Osteocyte (in vitro differentiated cells): Measurements from ENCODE around the gene PEPD. TPM values are rescaled to one million over a fixed set of nuclear protein-coding genes. Genes with fewer than 3 reads are reported as not detected.

Experiments used
- DNase-seq: peaks from one replicate; pipeline ENCODE4 v3.0.0; 2021; ENCODE audit warnings: mixed read lengths; ENCODE audit not compliant: unreplicated experiment; ENCODE audit errors: extremely low spot score
- H3K27ac Mint-ChIP-seq: one replicate; pipeline ENCODE4 v1.8.0; 2021; ENCODE audit warnings: mild to moderate bottlenecking, mixed read lengths; ENCODE audit not compliant: unreplicated experiment
- H3K27me3 Mint-ChIP-seq: one replicate; pipeline ENCODE4 v1.8.0; 2021; ENCODE audit warnings: mixed read lengths; ENCODE audit not compliant: unreplicated experiment
- H3K36me3 Mint-ChIP-seq: one replicate; pipeline ENCODE4 v1.8.0; 2021; ENCODE audit warnings: mixed read lengths; ENCODE audit not compliant: unreplicated experiment
- H3K4me1 Mint-ChIP-seq: one replicate; pipeline ENCODE4 v1.8.0; 2021; ENCODE audit warnings: mixed read lengths; ENCODE audit not compliant: unreplicated experiment
- H3K4me3 Mint-ChIP-seq: one replicate; pipeline ENCODE4 v1.8.0; 2021; ENCODE audit warnings: mild to moderate bottlenecking, moderate library complexity, mixed read lengths; ENCODE audit not compliant: unreplicated experiment
- H3K9me3 Mint-ChIP-seq: one replicate; pipeline ENCODE4 v1.8.0; 2021; ENCODE audit warnings: mixed read lengths; ENCODE audit not compliant: unreplicated experiment
- total RNA-seq: library from RNA; stranded (reverse); gene quantifications from 2 replicates; pipeline ENCODE4 v1.2.1, GENCODE V29; 2021
- TF ChIP-seq, protein P1 (sequence below): fragments of 200-600 bp; sonication (generic); IDR thresholded peaks from 2 replicates; pipeline ENCODE4 v1.5.0; 2021; ENCODE audit warnings: antibody characterized with exemption, mild to moderate bottlenecking, moderate library complexity

PEPD gene
- total RNA-seq, 1 donor from 2014 or later = 106 TPM

DNA sequence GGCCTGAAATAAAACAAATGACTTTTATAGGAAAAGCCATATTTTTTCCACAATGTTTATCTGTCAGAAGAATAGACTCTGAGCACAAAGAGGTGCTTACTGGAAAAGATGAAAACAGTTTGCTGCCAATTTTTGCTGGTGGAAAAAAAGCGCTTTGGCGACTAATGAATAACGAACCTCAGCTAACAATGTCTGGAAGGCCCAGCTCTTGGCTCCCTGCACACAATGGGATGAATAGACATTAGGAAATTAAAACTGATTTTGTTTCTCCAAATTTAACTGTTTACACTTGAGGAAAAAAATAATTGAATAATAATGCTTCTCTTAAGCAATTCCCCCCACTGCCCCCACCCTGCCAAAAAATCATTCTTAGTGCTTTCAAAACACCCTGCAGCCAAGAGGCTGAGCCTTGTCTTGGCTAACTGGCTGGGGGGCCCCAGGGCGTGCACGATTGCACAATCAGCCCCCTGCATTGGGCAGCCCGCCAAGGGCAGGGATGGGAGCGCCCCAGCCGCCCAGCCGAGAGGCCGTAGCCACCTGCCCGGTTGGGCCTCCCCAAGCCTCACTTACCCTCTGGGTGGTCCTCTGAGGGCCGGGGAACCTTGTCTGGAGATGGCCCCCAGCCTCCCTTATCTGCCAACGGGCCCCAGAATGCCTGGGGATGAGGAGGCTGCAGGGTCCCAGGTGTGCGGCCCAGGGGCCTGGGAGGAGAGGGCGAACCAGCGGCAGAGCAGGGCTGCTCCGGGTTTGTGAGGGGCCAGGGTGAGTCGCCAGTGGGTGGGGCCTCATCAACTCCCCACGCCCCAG is 131.3 kb downstream of the PEPD start:
- Mint-ChIP-seq H3K9me3 (no peaks in the 10 kb centered on the region), H3K27ac (no peak overlapping the region), H3K36me3 (peaks cover 8% of the 10 kb centered on the region), H3K27me3 (no peaks in the 10 kb centered on the region), H3K4me1 (peaks cover 31% of the 10 kb centered on the region), H3K4me3 (no peak overlapping the region)
- DNase-seq = no peak
- TF ChIP-seq, protein P1, sequence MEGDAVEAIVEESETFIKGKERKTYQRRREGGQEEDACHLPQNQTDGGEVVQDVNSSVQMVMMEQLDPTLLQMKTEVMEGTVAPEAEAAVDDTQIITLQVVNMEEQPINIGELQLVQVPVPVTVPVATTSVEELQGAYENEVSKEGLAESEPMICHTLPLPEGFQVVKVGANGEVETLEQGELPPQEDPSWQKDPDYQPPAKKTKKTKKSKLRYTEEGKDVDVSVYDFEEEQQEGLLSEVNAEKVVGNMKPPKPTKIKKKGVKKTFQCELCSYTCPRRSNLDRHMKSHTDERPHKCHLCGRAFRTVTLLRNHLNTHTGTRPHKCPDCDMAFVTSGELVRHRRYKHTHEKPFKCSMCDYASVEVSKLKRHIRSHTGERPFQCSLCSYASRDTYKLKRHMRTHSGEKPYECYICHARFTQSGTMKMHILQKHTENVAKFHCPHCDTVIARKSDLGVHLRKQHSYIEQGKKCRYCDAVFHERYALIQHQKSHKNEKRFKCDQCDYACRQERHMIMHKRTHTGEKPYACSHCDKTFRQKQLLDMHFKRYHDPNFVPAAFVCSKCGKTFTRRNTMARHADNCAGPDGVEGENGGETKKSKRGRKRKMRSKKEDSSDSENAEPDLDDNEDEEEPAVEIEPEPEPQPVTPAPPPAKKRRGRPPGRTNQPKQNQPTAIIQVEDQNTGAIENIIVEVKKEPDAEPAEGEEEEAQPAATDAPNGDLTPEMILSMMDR = no peak

DNA sequence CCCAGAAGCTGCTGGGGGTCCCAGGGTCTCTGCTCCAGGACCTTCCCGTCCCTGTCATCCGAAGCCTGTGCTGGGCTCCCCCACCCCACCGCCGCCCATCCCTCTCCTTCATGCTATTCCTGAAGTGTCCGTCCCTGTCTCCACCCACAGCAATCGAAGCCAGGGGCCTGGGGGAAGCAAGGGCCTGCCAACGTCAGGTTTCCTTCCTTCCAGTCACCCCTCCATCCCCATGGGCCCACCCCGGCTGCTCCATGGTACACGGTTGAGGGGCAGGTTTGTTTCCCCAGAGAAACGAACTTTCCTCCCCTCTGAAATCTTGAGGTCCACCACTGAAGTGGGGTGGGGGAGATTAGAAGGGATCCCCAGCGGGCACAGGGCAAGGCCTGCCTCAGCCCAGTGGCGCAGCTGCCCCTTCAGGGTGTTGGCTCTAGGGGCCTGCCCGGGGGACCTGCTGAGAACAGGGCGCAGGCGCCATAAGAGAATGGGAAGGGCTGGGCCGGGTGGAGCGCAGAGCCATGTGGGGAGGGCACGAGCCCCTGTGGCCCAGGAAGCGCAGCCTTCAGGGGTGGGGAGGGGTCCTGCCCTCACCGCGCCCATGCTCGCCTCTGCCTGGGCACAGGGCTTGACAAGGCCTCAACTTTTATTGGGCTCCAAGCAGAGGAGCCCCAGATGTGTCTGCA is 132.0 kb downstream of the PEPD start:
- Mint-ChIP-seq H3K4me1 (peaks cover 23% of the 10 kb centered on the region), H3K36me3 (peaks cover 8% of the 10 kb centered on the region), H3K27ac (no peak overlapping the region), H3K9me3 (no peaks in the 10 kb centered on the region), H3K4me3 (no peak overlapping the region), H3K27me3 (no peaks in the 10 kb centered on the region)
- no peak for DNase-seq
- TF ChIP-seq, protein P1 = no peak

DNA sequence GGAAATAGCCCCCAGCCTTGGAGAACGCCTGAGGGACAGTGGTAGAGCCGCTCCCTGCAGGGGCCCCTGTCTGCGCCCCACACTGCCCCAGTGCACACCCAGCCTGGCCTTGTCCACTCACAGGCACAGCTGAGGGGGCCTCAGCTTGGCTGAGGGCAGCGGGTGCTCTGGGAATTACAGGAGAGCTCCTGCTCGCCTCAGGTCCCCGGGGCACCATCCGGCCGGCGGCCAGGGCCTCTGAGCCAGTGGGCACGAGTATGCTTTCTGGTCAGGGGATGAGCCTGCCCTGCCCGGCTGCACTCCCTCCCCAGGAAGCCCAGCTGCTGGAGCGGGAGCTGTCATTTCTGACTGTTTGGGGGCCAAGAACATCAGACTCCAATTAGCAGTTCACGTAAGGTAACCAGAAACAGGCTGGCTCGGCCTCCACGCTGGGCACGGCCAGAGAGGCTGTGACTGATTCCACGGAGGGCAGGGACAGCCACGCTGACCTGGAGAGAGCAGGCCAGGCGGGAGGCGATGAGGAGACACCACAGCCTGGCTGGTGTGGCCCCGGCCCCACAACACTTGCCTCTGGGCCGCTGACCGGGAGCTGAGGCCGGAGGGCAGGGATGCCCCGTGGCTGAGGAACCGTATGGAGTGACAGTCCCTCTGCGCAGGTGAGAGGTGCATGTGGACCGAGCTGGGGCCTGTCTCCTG is 132.7 kb downstream of the PEPD start:
- no peak overlapping the region for H3K27ac Mint-ChIP-seq

DNA sequence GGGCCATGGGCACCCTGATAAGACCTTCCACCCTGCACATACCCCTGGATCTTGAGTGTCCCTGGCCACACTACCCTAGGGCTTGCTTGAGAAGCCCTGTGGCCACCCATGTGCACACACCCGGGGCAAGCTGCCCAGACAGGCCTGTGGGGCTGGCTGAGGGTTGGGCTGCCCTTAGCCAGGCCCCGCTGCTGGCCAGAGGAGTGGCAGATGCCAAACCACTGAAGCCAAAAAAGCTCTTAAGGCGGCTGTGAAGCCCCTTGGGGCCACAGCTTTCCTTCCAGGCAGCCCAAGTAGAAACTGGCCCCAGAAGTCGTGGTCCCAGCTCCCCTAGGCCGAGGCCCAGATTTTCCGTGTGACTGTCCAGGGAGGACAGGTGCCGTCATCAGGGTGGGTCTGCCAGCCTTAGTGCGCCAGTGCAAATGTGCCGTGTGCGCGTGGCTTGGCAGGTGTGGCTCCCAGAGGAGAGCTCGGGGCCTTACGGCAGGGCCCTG is 133.3 kb downstream of the PEPD start:
- Mint-ChIP-seq H3K4me3 (no peak overlapping the region), H3K27ac (no peak overlapping the region), H3K36me3 (peaks cover 13% of the 10 kb centered on the region), H3K27me3 (no peaks in the 10 kb centered on the region), H3K4me1 (peaks cover 16% of the 10 kb centered on the region), H3K9me3 (no peaks in the 10 kb centered on the region)
- TF ChIP-seq, protein P1 = no peak
- DNase-seq = no peak

More for the DNA sequence above, 132.7 kb downstream of the PEPD start:
- peaks cover 10% of the 10 kb centered on the region for H3K36me3 Mint-ChIP-seq
- TF ChIP-seq, protein P1 = no peak
- peaks cover 19% of the 10 kb centered on the region for H3K4me1 Mint-ChIP-seq
- H3K9me3 Mint-ChIP-seq = no peaks in the 10 kb centered on the region
- H3K27me3 Mint-ChIP-seq = no peaks in the 10 kb centered on the region
- DNase-seq = no peak
- no peak overlapping the region for H3K4me3 Mint-ChIP-seq
